NT2/D1 (cell line): ENCODE data around the gene YWHAE.
"Not testable (repeated sequence)": the region's sequence is repeated elsewhere in the genome, so short reads cannot be mapped to it uniquely, and the experiment has no call there.

Experiments
- DNase-seq: peaks from one replicate; pipeline ENCODE4 v3.0.0-alpha.2; 2011; ENCODE audit warnings: low read depth, low spot score
- H3K27me3 ChIP-seq: 2 replicates; pipeline ENCODE4 v1.6.0; 2011; ENCODE audit warnings: mild to moderate bottlenecking; ENCODE audit not compliant: insufficient read length, insufficient read depth
- H3K36me3 ChIP-seq: 2 replicates; pipeline ENCODE4 v1.6.1; 2011; ENCODE audit warnings: mild to moderate bottlenecking, low read length, mixed read lengths; ENCODE audit not compliant: insufficient read depth, insufficient read length
- H3K4me1 ChIP-seq: 2 replicates; pipeline ENCODE4 v1.5.1; 2011; ENCODE audit not compliant: insufficient read depth, insufficient read length
- H3K4me3 ChIP-seq: 2 replicates; pipeline ENCODE4 v1.5.1; 2011; ENCODE audit warnings: low read depth; ENCODE audit not compliant: insufficient read length
- H3K9ac ChIP-seq: 2 replicates; pipeline ENCODE4 v1.6.0; 2011; ENCODE audit warnings: low read depth; ENCODE audit not compliant: insufficient read length
- H3K9me3 ChIP-seq: 2 replicates; pipeline ENCODE4 v1.5.1; 2011; ENCODE audit warnings: mild to moderate bottlenecking, low read length; ENCODE audit not compliant: insufficient read depth
- SUZ12 ChIP-seq: IDR thresholded peaks from 2 replicates; pipeline ENCODE4 v1.6.1; 2011; ENCODE audit not compliant: insufficient read length, insufficient read depth; ENCODE audit errors: extremely low read depth
- YY1 ChIP-seq: IDR thresholded peaks from 2 replicates; pipeline ENCODE4 v1.6.1; 2011; ENCODE audit not compliant: insufficient read length, insufficient read depth
- ZNF274 ChIP-seq: IDR thresholded peaks from 2 replicates; pipeline ENCODE4 v1.6.1; 2011; ENCODE audit warnings: mild to moderate bottlenecking, low read depth, low read length

The YWHAE gene

GRCh38 chr17:1379208-1379929 is 20.7 kb downstream of the YWHAE start:
- TF ChIP-seq SUZ12 = no peak
- Histone ChIP-seq H3K4me1 (no peaks in the 10 kb centered on the region), H3K9ac (no peak overlapping the region), H3K27me3 (no peaks in the 10 kb centered on the region), H3K4me3 (no peak overlapping the region), H3K36me3 (peaks cover 22% of the 10 kb centered on the region), H3K9me3 (no peaks in the 10 kb centered on the region)
- no peak for DNase-seq

DNA sequence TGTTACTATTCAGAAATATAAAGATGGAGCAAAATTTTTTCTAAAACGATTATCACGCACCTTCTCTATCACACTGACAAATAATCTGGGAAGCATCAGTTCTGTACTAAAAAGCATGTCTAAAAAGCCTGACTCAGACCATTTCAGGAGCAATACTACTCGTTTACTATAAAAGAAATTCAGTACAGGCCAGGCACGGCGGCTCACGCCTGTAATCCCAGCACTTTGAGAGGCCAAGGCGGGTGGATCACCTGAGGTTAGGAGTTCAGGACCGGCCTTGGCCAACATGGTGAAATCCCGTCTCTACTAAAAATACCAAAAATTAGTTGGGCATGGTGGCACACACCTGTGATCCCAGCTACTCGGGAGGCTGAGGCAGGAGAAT is 21.6 kb downstream of the YWHAE start:
- H3K9me3 ChIP-seq, DNase-seq, H3K9ac ChIP-seq, H3K27me3 ChIP-seq, H3K4me1 ChIP-seq, H3K4me3 ChIP-seq: not testable (repeated sequence)
- peaks cover 24% of the 10 kb centered on the region for H3K36me3 ChIP-seq

DNA sequence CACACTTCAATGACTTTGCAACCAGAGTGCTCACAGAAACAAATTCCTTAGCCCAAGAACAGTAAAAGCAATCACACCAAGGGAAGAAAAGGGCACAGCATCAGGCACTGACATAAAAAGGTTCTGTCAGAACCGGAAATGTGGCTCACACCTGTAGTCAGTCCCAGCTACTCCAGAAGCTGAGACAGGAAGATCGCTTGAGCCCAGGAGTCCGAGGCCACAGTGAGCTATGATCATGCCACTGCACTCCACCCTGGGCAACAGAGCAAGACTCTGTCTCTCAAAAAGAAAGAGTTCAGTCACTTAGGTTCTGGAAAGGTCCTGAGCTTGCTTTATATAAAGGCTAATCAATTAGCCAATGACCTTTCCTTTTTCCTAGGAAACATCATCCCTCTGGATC is 22.7 kb downstream of the YWHAE start:
- H3K4me1 ChIP-seq = no peaks in the 10 kb centered on the region
- H3K36me3 ChIP-seq = peaks cover 34% of the 10 kb centered on the region
- H3K27me3 ChIP-seq = no peaks in the 10 kb centered on the region
- TF ChIP-seq SUZ12 (no peak), ZNF274 (no peak), YY1 (no peak)
- H3K4me3 ChIP-seq = no peak overlapping the region
- H3K9ac ChIP-seq = no peak overlapping the region
- no peak for DNase-seq
- H3K9me3 ChIP-seq = no peaks in the 10 kb centered on the region

GRCh38 chr17:1376061-1376460 is 24.0 kb downstream of the YWHAE start:
- Histone ChIP-seq H3K9me3 (no peaks in the 10 kb centered on the region), H3K9ac (no peak overlapping the region), H3K4me3 (no peak overlapping the region), H3K36me3 (peaks cover 39% of the 10 kb centered on the region), H3K27me3 (no peaks in the 10 kb centered on the region), H3K4me1 (no peaks in the 10 kb centered on the region)
- DNase-seq = no peak
- no peak for TF ChIP-seq YY1
- no peak for TF ChIP-seq SUZ12
- TF ChIP-seq ZNF274 = no peak

GRCh38 chr17:1375615-1376014 is 24.4 kb downstream of the YWHAE start:
- no peak for DNase-seq
- H3K9me3 ChIP-seq = no peaks in the 10 kb centered on the region
- H3K4me3 ChIP-seq = no peak overlapping the region
- no peak for TF ChIP-seq YY1
- no peak for TF ChIP-seq SUZ12
- no peak for TF ChIP-seq ZNF274
- H3K27me3 ChIP-seq = no peaks in the 10 kb centered on the region
- no peaks in the 10 kb centered on the region for H3K4me1 ChIP-seq
- H3K36me3 ChIP-seq = peaks cover 37% of the 10 kb centered on the region
- no peak overlapping the region for H3K9ac ChIP-seq

- H3K27me3 ChIP-seq = no peaks in the 10 kb centered on the region
- H3K36me3 ChIP-seq = peaks cover 36% of the 10 kb centered on the region
- H3K9ac ChIP-seq = no peak overlapping the region
- TF ChIP-seq SUZ12 (no peak), ZNF274 (no peak), YY1 (no peak)
- no peaks in the 10 kb centered on the region for H3K4me1 ChIP-seq
- no peak overlapping the region for H3K4me3 ChIP-seq
- DNase-seq = no peak
- H3K9me3 ChIP-seq = no peaks in the 10 kb centered on the region
These were observed 25.4 kb downstream of the YWHAE start for GRCh38 chr17:1374431-1375177.

DNA sequence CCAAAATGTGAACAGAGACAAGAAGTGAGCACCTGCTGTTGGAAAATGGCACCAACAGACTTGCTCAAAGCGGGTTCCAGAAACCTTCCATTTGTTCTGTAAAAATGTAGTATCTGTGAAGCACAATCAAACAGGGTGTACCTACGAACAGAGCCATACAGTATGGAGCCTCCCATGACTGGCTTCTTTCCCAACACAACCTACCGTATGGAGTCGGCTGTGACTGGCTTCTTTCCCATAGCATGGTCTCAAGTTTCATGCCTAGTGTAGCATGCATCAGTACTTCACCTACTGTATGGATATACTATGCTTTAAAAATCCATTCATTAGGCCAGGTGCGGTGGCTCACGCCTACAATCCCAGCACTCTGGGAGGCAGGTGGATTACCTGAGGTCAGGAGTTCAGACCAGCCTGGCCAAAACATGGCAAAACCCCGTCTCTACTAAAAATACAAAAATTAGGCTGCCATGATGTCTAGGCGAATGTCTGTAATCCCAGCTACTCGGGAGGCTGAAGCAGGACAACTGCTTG is 26.2 kb downstream of the YWHAE start:
- DNase-seq = no peak
- Histone ChIP-seq H3K36me3 (peaks cover 36% of the 10 kb centered on the region), H3K4me3 (no peak overlapping the region), H3K9me3 (no peaks in the 10 kb centered on the region), H3K4me1 (no peaks in the 10 kb centered on the region), H3K27me3 (no peaks in the 10 kb centered on the region), H3K9ac (no peak overlapping the region)
- TF ChIP-seq ZNF274 (no peak), YY1 (no peak), SUZ12 (no peak)
